Smooth muscle cell (in vitro differentiated cells): ENCODE data around the gene S100A2. TPM values are rescaled to one million over a fixed set of nuclear protein-coding genes. Genes with fewer than 3 reads are reported as not detected.

Experiments
- DNase-seq: peaks from one replicate; lab custom pipeline; 2025; ENCODE audit not compliant: unreplicated experiment; lab: John Stamatoyannopoulos, UW
- H2AFZ ChIP-seq: fragments of 200-600 bp; sonication (generic); 2 replicates; pipeline ENCODE4 v1.6.0; 2016; ENCODE audit warnings: antibody characterized with exemption, low read depth, mild to moderate bottlenecking
- H3F3A ChIP-seq: fragments of 200-600 bp; sonication (generic); 2 replicates; pipeline ENCODE4 v1.6.0; 2017; ENCODE audit warnings: antibody characterized with exemption, low read depth
- H3K27ac ChIP-seq: fragments of 200-600 bp; sonication (generic); 2 replicates; pipeline ENCODE4 v1.5.1; 2016; ENCODE audit warnings: low read depth, mild to moderate bottlenecking
- H3K27me3 ChIP-seq: fragments of 200-600 bp; sonication (generic); 2 replicates; pipeline ENCODE4 v1.6.1; 2016; ENCODE audit warnings: low read depth, mild to moderate bottlenecking
- H3K36me3 ChIP-seq: fragments of 200-600 bp; sonication (generic); 2 replicates; pipeline ENCODE4 v1.5.1; 2016; ENCODE audit warnings: low read depth
- H3K4me1 ChIP-seq: fragments of 200-600 bp; sonication (generic); 2 replicates; pipeline ENCODE4 v1.5.1; 2016; ENCODE audit warnings: low read depth
- H3K4me2 ChIP-seq: fragments of 200-600 bp; sonication (generic); 2 replicates; pipeline ENCODE4 v1.6.0; 2016; ENCODE audit warnings: mild to moderate bottlenecking
- H3K4me3 ChIP-seq: fragments of 200-600 bp; sonication (generic); 2 replicates; pipeline ENCODE4 v1.5.1; 2016; ENCODE audit warnings: mild to moderate bottlenecking
- H3K79me2 ChIP-seq: fragments of 200-600 bp; sonication (generic); 2 replicates; pipeline ENCODE4 v1.6.0; 2016; ENCODE audit warnings: low read depth, mild to moderate bottlenecking
- H3K9ac ChIP-seq: fragments of 200-600 bp; sonication (generic); 2 replicates; pipeline ENCODE4 v1.6.0; 2016; ENCODE audit warnings: low read depth
- H3K9me3 ChIP-seq: fragments of 200-600 bp; sonication (generic); replicated peaks from 2 replicates; pipeline ENCODE4 v1.5.1; 2016; ENCODE audit warnings: low read depth
- H4K20me1 ChIP-seq: fragments of 200-600 bp; sonication (generic); 2 replicates; pipeline ENCODE4 v1.6.0; 2016; ENCODE audit warnings: low read depth
- CTCF ChIP-seq: fragments of 200-600 bp; sonication (generic); IDR thresholded peaks from 2 replicates; pipeline ENCODE4 v1.5.1; 2017; ENCODE audit warnings: borderline replicate concordance, mild to moderate bottlenecking, antibody characterized with exemption; ENCODE audit not compliant: insufficient read depth, poor library complexity, severe bottlenecking
- WGBS: methylation state at CpG from one replicate; pipeline ENCODE4 v1.1.7; 2016; ENCODE audit warnings: low lambda C conversion rate; 5-methylcytosine and 5-hydroxymethylcytosine counted together
- polyA plus RNA-seq: library from polyadenylated mRNA; unstranded; fragments of >200 nt; fragmentation: Nextera tagmentation; extraction: Ambion mirVana; gene quantifications from 2 replicates; pipeline ENCODE4 v1.2.1, GENCODE V29; 2016
- total RNA-seq: library from RNA; depleted of rRNA; stranded (reverse); fragments of >200 nt; gene quantifications from 2 replicates; pipeline ENCODE4 v1.2.3, GENCODE V29; 2014

S100A2 gene
- total and polyA plus RNA-seq, 2 experiments from 2014 or later: 7.3 to 16.6 TPM

GRCh38 chr1:153548722-153549688 lies 16.6 kb downstream of the S100A2 start, which contains the start of gene S100A3:
Gene S100A3 (minus strand): TSS chr1:153549258. CDS start chr1:153548485, 773 bp downstream.
- peaks cover 2% of the 10 kb centered on the region for H3F3A ChIP-seq
- DNase-seq: peak; percentile 36
- WGBS: 43% methylated on average over 14 of the region's 14 CpGs
- peak within 1 kb of the TSS; percentile 88 for H3K27ac ChIP-seq
- no peak within 1 kb of the TSS for H3K4me3 ChIP-seq
- peaks cover 44% of the 10 kb centered on the region for H3K4me1 ChIP-seq
- H3K9ac ChIP-seq: peak within 1 kb of the TSS; percentile 27
- H3K4me2 ChIP-seq: peak within 1 kb of the TSS; percentile 68
- peak; percentile 28 for TF ChIP-seq CTCF
- no peaks in the 10 kb centered on the region for H4K20me1 ChIP-seq
- H3K79me2 ChIP-seq: no peaks in the 10 kb centered on the region
- no peaks in the 10 kb centered on the region for H3K9me3 ChIP-seq
- H3K36me3 ChIP-seq: no peaks in the 10 kb centered on the region
- no peaks in the 10 kb centered on the region for H3K27me3 ChIP-seq
- peak within 1 kb of the TSS; percentile 29 for H2AFZ ChIP-seq

GRCh38 chr1:153547560-153548551 lies 17.8 kb downstream of the S100A2 start:
- Histone ChIP-seq H3K4me1 (peaks cover 46% of the 10 kb centered on the region), H3K27ac (peak overlapping the region; percentile 93), H2AFZ (no peak overlapping the region), H3K9me3 (no peaks in the 10 kb centered on the region), H3K9ac (peak overlapping the region; percentile 27), H3K4me2 (peak overlapping the region; percentile 84), H3K79me2 (no peaks in the 10 kb centered on the region), H3F3A (peaks cover 8% of the 10 kb centered on the region), H4K20me1 (no peaks in the 10 kb centered on the region), H3K27me3 (no peaks in the 10 kb centered on the region), H3K4me3 (no peak overlapping the region), H3K36me3 (no peaks in the 10 kb centered on the region)
- TF ChIP-seq CTCF: no peak
- DNase-seq: no peak
- 81% methylated on average over 18 of the region's 19 CpGs for WGBS

- H3K27me3 ChIP-seq: no peaks in the 10 kb centered on the region
- 58% methylated on average over 13 of the region's 14 CpGs for WGBS
- H3K4me3 ChIP-seq: no peak overlapping the region
- H2AFZ ChIP-seq: no peak overlapping the region
- H3K9me3 ChIP-seq: no peaks in the 10 kb centered on the region
- peaks cover 8% of the 10 kb centered on the region for H3F3A ChIP-seq
- peak overlapping the region; percentile 84 for H3K4me2 ChIP-seq
- DNase-seq: no peak
- no peaks in the 10 kb centered on the region for H3K36me3 ChIP-seq
- no peak for TF ChIP-seq CTCF
- H3K4me1 ChIP-seq: peaks cover 46% of the 10 kb centered on the region
- H4K20me1 ChIP-seq: no peaks in the 10 kb centered on the region
- no peak overlapping the region for H3K9ac ChIP-seq
- H3K79me2 ChIP-seq: no peaks in the 10 kb centered on the region
- H3K27ac ChIP-seq: peak overlapping the region; percentile 93
Measured at GRCh38 chr1:153546796-153547559, 18.7 kb downstream of the S100A2 start.
